Measurements from ENCODE around the gene COX7A2. TPM values are rescaled to one million over a fixed set of nuclear protein-coding genes. Genes with fewer than 3 reads are reported as not detected.

Gene COX7A2
- total and polyA plus RNA-seq, 10 of the 15 experiments (the other 5 are each of a cell fraction or from before 2014, with no cell fraction given): 199 to 1,834 (median 576) TPM

GRCh38 chr6:75281653-75282052 lies 38.1 kb upstream of the COX7A2 start (continued):
- TF ChIP-seq ZBTB40 (IDR thresholded peaks at IDR 0.05; ENCODE audit: borderline replicate concordance) (peak; percentile 5; the same call in 1 of the 2 replicates), CREM (IDR thresholded peaks at IDR 0.05; ENCODE audit: low read depth) (no peak)

GRCh38 chr6:75280131-75280855 lies 36.7 kb upstream of the COX7A2 start:
- H3K79me2 ChIP-seq (ENCODE audit: control insufficient read depth, insufficient read depth, low read length): peaks cover 97% of the 10 kb centered on the region
- H3K36me3 ChIP-seq (ENCODE audit: control insufficient read depth in 2 of 2, insufficient read depth in 2 of 2, low read length in 1 of 2): peaks cover 0 to 2% of the 10 kb centered on the region in 2 experiments; a peak in 1 of 4 replicates
- H3K4me2 ChIP-seq (ENCODE audit: control insufficient read depth, insufficient read depth): no peak overlapping the region
- FAIRE-seq: no peak
- H3K4me3 ChIP-seq: peak overlapping the region; percentile 47
- ChIA-PET CTCF (interaction anchor here (0.6 to 9.1 kb wide), 5 partner anchors 11 to 305 kb away, joined by 3 to 163 read pairs (median 5); no protein-coding TSS in a partner anchor), RAD21 (ENCODE audit: unreplicated experiment) (interaction anchor here (1.3 to 9.2 kb wide), 4 partner anchors 11 to 230 kb away, joined by 3 to 142 read pairs (median 6); no protein-coding TSS in a partner anchor), POLR2A (interaction anchor here (0.9 to 3.0 kb wide), 3 partner anchors 9 to 213 kb away, joined by 3 to 21 read pairs (median 10); partner anchors contain the start of gene FILIP1), SMC1A (ENCODE audit: uncharacterized antibody, unreplicated experiment) (interaction anchor here (1.0 to 12.7 kb wide), 7 partner anchors 10 to 224 kb away, joined by 3 to 196 read pairs (median 10); partner anchors contain the start of genes COX7A2 and FILIP1)
- DNase-seq (ENCODE audit: low read depth, low spot score): no peak
- in situ Hi-C loops (cut with MboI): loop anchor here (10.0 kb wide), 1 partner anchor 475 kb away; no protein-coding TSS in a partner anchor
- intact Hi-C loops (cut with micrococcal nuclease; ENCODE audit: unreplicated experiment): loop anchor here (5.0 kb wide), 4 partner anchors 212 to 1758 kb away; partner anchors contain the start of genes EEF1A1, FILIP1 and MYO6
- no TSS peak for BruUV-seq (replicated peaks)
- no peak for ATAC-seq
- WGBS (ENCODE audit: insufficient coverage, insufficient replicate concordance, low lambda C conversion rate, missing lambda C conversion rate): 100% methylated on average over 4 of the region's 4 CpGs
- TF ChIP-seq SUZ12 (IDR thresholded peaks at IDR 0.05; ENCODE audit: unreplicated experiment) (no peak), TCF3 (IDR thresholded peaks at IDR 0.05; ENCODE audit: borderline replicate concordance, insufficient read depth, low read depth, low read length) (no peak), POLR2AphosphoS2 (IDR thresholded peaks at IDR 0.05; ENCODE audit: low read depth, low read length) (no peak), MYC (IDR thresholded peaks at IDR 0.05; ENCODE audit: insufficient read depth, insufficient read length, insufficient replicate concordance, low read length, severe bottlenecking) (no peak)
- no peaks in the 10 kb centered on the region for H3K27me3 ChIP-seq (replicated peaks in 1 of 2; ENCODE audit: control insufficient read depth in 2 of 2, insufficient read depth in 2 of 2, low read length in 1 of 2)
- H3K27ac ChIP-seq (ENCODE audit: control insufficient read depth, insufficient read depth): peak overlapping the region; percentile 80; the same call in 1 of the 2 replicates
- H3K9ac ChIP-seq (ENCODE audit: control insufficient read depth, insufficient read depth, low read length): peak overlapping the region; percentile 47; the same call in 1 of the 2 replicates
- no peaks in the 10 kb centered on the region; the same call in 1 of the 3 replicates for H3K9me3 ChIP-seq (replicated peaks; ENCODE audit: control insufficient read depth, insufficient read depth, low read length)
- H2AFZ ChIP-seq (ENCODE audit: control insufficient read depth, low read depth, low read length): no peak overlapping the region
- no peaks in the 10 kb centered on the region for H3K4me1 ChIP-seq (ENCODE audit: control insufficient read depth, insufficient read depth, low read length)
- H4K20me1 ChIP-seq (ENCODE audit: control insufficient read depth, insufficient read depth): no peaks in the 10 kb centered on the region

Data from GM12878 (cell line).